Gastroesophageal sphincter (tissue), 3 donors: ENCODE data around the gene MYCBPAP.
"Not testable (repeated sequence)": the region's sequence is repeated elsewhere in the genome, so short reads cannot be mapped to it uniquely, and the experiment has no call there.

Source experiments
- CTCF ChIP-seq, 4 experiments: fragments of 200-600 bp in 2 of 4; fragments of 450-650 bp in 2 of 4; sonication (generic) in 1 of 4; IDR thresholded peaks; one replicate each; pipeline ENCODE4 v1.5.1; 2017 to 2019; ENCODE audit warnings: antibody characterized with exemption in 4 of 4, mild to moderate bottlenecking in 2 of 4, moderate library complexity in 2 of 4
- POLR2A ChIP-seq, 2 donors: fragments of 450-650 bp; IDR thresholded peaks; one replicate each; pipeline ENCODE4 v1.6.1; 2017; ENCODE audit warnings: antibody characterized with exemption in 2 of 2, mild to moderate bottlenecking in 2 of 2, moderate library complexity in 1 of 2

GRCh38 chr17:50472761-50473161 lies 35.5 kb upstream of the MYCBPAP start:
- not testable (repeated sequence) for TF ChIP-seq CTCF, POLR2A (IDR thresholded peaks at IDR 0.05)
